ENCODE results near the gene CABYR.
A peak's percentile ranks its signal among the peaks of the same experiment; 100 is the strongest.
"Not testable (repeated sequence)": the region's sequence is repeated elsewhere in the genome, so short reads cannot be mapped to it uniquely, and the experiment has no call there.

The CABYR gene

GRCh38 chr18:24130494-24130893 lies 8.4 kb upstream of the CABYR start:
- no peak for DNase-seq (ENCODE audit: low spot score)

DNA sequence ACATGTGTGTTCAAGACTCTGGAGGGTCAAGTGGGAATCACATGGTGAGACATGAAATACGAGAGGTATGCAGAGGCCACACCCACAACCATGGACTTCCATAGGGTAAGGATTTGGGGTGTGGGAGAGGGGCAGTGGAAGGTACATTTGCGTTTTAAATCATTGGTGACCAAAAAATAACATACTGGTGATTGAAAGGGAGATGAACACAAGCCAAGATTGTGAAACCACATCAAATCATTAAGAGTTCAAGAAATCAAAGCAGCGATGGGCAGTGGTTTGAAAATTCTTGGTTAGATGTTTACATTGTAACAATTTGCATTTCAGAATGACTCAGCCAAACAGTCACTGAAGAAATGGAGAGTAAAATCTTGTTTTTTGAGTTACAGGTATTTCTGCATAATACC lies 1.9 kb upstream of the CABYR start:
- no peak for DNase-seq (ENCODE audit: low spot score)

DNA sequence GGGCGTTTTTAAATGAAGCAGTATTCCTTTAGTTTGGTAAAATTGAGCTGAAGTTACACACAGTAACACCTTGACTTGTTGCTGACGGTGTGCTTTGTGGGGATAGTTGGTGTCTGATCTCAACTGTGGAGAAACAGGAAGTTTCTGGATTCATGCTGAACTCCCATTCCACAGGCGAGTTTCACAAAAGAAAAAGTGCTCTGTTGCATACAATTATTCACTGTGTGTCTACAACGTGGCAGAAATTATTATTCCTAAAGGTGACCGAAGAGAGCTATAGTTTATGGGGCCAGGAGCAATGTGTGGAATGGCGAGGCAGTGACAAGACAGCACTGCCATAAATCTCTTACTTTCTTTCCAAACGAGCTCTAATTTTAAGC lies 463 bp upstream of the CABYR start:
- peak; percentile 12 for DNase-seq (ENCODE audit: low spot score)

DNA sequence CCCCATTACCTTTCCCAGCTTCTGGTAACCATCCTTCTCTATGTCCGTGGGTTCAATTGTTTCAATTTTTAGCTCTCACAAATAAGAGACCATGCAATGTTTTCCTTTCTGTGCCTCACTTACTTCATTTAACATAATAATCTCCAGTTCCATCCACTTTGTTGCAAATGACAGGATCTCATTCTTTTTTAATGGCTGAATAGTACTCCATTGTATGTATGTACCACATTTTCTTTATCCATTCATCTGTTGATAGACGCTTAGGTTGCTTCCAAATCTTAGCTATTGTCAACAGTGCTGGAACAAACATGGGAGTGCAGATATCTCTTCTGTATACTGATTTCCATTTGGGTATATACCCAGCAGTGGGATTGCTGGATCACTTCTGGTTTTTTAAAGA lies 1.8 kb downstream of the CABYR start:
- DNase-seq (ENCODE audit: low spot score) = no peak

GRCh38 chr18:24142376-24142775 lies 3.5 kb downstream of the CABYR start:
- DNase-seq (ENCODE audit: low spot score) = no peak

DNA sequence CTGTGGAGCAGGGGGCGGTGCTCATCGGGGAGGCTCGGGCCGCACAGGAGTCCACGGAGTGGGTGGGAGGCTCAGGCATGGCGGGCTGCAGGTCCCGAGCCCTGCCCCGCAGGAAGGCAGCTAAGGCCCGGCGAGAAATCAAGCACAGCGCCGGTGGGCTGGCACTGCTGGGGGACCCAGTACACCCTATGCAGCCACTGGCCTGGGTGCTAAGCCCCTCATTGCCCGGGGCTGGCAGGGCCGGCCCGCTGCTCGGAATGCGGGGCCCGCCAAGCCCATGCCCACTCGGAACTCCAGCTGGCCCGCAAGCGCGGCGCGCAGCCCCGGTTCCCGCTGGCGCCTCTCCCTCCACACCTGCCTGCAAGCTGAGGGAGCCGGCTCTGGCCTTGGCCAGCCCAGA lies 10.7 kb downstream of the CABYR start:
- not testable (repeated sequence) for DNase-seq (ENCODE audit: low spot score)

GRCh38 chr18:24153397-24153796 lies 14.5 kb downstream of the CABYR start:
- no peak for DNase-seq (ENCODE audit: low spot score)

DNA sequence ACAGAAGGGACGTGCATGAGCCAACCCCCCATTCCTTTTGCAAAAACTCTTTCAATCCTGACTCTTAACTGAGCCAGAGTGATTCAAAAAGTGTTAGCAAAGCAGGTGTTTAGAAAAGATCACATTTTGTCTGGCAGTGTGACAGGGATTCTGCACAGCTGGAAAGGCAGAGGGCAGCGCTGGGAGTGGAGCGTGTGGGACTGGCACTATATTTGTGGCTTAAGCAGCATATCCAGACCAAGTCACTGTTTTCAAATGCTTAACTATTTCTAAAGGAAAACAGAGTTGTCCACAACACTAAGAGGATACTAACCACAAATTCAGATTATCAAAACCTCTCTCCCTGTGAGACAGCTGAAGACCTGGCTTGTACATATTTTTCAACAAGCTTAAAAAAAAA lies 19.0 kb downstream of the CABYR start:
- no peak for DNase-seq (ENCODE audit: low spot score)

DNA sequence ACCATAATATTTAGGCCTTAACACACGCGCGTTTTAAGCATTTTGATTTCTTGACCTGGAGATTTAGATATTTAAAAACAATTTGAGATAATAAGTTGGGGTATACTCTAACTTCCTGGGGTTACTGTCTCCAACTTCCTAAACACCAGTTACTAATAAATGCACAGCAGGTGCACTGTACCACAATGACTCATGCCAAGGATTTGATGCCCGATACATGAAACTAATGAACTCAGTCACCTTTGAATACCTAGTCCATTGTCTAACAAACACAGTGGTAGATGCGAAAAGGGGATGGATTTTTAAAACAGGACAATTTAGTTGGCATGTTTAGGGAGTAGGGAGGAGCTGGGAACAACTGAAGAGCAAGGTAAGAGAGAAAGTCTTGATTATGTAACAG lies 21.2 kb downstream of the CABYR start:
- DNase-seq (ENCODE audit: low spot score) = no peak

DNA sequence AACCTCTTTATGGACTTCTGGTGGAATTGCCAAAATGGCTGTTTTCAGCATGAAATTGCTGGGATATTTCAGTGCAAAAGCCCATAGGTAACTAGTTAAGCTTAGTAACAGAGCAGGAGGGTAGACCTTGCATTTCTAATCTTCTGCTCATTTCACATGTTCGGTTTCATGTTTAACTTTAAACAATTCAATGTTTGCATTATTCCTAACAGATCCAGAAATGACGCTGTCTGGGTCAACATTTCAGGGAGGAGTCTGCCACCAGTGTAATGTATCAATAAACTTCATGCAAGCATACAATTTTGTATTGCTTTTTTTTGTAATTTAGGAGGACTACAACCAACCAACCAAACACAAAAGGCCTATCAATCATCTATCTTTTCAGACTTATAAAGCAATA lies 22.4 kb downstream of the CABYR start:
- DNase-seq (ENCODE audit: low spot score) = no peak

DNA sequence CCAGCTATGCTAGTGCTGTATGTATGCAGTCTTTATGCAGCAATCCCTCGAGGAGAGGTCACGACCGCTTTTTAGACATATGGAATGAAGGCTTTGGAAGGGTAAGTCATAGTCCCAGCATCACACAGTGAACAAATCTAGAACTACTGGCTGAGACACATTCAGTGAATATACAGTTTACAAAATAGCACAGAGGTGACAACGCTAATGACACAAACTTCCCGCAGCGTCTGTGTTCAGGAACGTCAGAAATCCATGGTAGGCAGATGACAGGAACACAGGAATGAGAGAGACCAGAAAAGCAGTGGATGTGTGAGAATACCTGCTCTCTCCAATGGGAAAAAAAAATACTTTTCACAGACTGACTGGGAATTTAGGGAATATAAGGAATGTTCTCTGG lies 29.6 kb downstream of the CABYR start:
- DNase-seq (ENCODE audit: low spot score) = no peak

GRCh38 chr18:24170360-24170759 lies 31.5 kb downstream of the CABYR start:
- no peak for DNase-seq (ENCODE audit: low spot score)

GRCh38 chr18:24173997-24174396 lies 35.1 kb downstream of the CABYR start:
- DNase-seq (ENCODE audit: low spot score) = no peak

GRCh38 chr18:24176727-24177416 lies 38.0 kb downstream of the CABYR start:
- peak; percentile 59 for DNase-seq (ENCODE audit: low spot score)

- DNase-seq (ENCODE audit: low spot score) = no peak
Observed at GRCh38 chr18:24177499-24178133, 38.8 kb downstream of the CABYR start.

DNA sequence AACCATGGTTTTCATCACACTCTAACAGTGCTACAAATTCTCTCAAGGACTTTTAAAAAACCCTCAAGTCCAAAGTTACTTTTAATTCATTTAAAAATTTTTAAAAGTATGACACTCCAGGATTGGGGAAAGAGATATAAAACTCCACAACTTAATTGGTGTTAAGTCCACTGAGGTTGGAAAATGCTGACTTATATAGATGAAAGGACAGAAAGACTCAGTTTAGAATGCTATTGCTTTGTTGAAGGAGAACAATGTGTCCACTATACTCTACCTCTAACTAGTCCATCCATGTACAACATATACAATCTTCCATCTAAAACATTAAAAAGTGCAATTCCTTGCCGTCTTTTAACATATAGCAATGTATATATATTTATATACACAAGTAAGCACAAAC lies 41.2 kb downstream of the CABYR start:
- no peak for DNase-seq (ENCODE audit: low spot score)

DNA sequence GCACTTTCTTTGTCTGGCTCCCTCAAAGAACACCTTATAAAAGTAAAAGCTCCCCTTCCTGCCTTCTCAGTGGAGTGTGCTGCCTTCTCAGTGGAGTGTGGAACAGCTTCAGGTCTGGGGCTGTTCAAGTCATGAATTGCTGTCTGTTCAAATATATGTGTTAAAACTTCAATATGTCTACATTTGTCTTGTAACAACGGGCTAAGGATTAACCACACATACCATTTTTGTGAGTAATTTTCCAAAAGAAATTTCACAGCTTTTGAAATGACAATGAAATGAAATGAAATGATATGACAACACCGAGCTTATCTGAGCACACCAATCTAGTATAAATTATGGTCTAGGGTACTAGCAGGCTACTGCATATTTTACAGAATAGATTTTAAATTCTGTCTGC lies 42.9 kb downstream of the CABYR start:
- DNase-seq (ENCODE audit: low spot score) = peak; percentile 23

GRCh38 chr18:24185805-24186204 lies 46.9 kb downstream of the CABYR start:
- DNase-seq (ENCODE audit: low spot score) = no peak

- no peak for DNase-seq (ENCODE audit: low spot score)
Observed at GRCh38 chr18:24187049-24187448, 48.2 kb downstream of the CABYR start.

GRCh38 chr18:24187689-24188088 lies 48.8 kb downstream of the CABYR start:
- no peak for DNase-seq (ENCODE audit: low spot score)

GRCh38 chr18:24188120-24188519 lies 49.3 kb downstream of the CABYR start:
- no peak for DNase-seq (ENCODE audit: low spot score)

DNA sequence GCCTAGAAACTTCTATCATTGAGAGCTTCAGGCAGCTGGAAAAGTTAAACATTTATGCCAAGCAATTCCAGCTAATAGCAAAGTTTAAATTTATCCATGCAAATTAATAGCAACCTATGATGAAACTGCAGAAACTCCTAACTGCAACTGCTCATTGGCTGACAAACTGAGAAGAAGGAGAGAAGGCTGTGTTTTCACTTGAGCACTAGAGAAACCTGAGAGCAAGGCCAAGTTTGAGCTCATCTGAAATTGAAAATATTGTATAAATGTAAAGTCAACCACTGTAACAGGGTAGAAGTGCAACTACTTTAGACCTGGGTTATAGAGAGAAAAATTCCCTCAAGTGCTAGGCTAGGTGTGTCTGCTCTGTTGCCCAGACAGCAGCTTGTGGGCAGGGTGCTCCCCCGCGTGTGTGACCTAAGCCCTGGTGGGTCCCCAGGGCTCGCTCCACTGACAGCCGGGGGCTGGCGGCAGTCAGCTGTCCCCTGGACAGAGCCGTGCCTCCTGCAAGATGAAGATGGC lies 50.2 kb downstream of the CABYR start:
- DNase-seq (ENCODE audit: low spot score) = no peak

DNA sequence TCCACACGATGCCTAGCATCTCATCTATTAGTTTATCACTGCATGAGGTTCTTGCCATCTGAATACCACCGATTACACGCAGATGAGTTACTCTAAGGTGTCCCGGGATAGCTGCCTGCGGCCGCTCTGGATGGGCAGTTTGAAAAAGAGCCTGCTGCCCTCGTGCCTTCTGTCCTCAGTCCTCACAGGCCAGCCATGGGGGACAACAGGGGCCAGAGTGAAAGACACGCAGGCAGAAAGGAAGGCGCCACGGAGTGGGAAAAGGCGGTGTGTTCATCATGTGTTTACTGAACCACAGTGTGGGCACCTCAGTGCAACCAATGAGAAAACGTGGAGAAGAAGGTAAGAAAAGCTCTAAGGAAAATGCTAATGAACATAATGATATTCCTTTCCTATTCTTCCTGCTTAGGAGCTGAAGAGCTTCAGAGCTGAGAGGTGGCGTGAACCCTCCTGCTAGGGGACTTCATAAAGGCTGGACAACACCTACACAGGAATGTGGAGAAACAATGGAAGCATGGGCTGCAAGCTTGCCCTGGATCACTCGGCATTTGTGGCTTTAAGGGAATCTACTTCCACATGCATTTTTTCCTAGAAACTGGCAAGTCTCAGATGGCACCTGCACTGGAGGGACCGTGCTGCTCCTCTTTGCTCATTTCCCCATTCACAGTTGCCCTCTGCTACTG lies 50.9 kb downstream of the CABYR start:
- DNase-seq (ENCODE audit: low spot score) = no peak

All from AG08395 (cell line).